SU-DHL-6 (cell line): ENCODE measurements around the gene EXOC7.

Source experiments
- CTCF ChIP-seq: fragments of 200-600 bp; sonication (generic); IDR thresholded peaks from one replicate; pipeline ENCODE4 v1.5.1; 2017; ENCODE audit warnings: antibody characterized with exemption, mild to moderate bottlenecking, low read length, moderate library complexity; ENCODE audit not compliant: insufficient read depth, poor library complexity, severe bottlenecking
- EZH2phosphoT487 ChIP-seq: fragments of 200-600 bp; sonication (generic), shearing (Covaris generic); conservative IDR thresholded peaks from 2 replicates; pipeline ENCODE4 v1.6.1; 2018; ENCODE audit warnings: mild to moderate bottlenecking, antibody characterized with exemption, low read length, moderate library complexity, mixed read lengths

GRCh38 chr17:76039121-76039520 is 64.5 kb downstream of the EXOC7 start:
- TF ChIP-seq CTCF = no peak
- TF ChIP-seq EZH2phosphoT487 = no peak
